Esophagus muscularis mucosa (tissue), 4 donors: ENCODE data around the gene PON1. TPM values are rescaled to one million over a fixed set of nuclear protein-coding genes. Genes with fewer than 3 reads are reported as not detected.

Experiments
- DNase-seq: peaks from one replicate; pipeline ENCODE4 v3.0.0-alpha.2; 2017; ENCODE audit errors: extremely low spot score
- H3K27ac ChIP-seq, 4 donors: fragments of 200-600 bp; sonication (generic); replicated peaks in 1 of 4; 1 replicate in 3 of 4; 2 replicates in 1 of 4; pipeline ENCODE4 v1.5.1; 2016 to 2019; ENCODE audit warnings: mild to moderate bottlenecking in 1 of 4
- H3K27me3 ChIP-seq, 4 donors: fragments of 200-600 bp; sonication (generic); one replicate each; pipeline versions ENCODE4 v1.5.1 to v1.6.0; 2016 to 2019
- H3K36me3 ChIP-seq, 4 donors: fragments of 200-600 bp; sonication (generic); one replicate each; pipeline ENCODE4 v1.5.1; 2016 to 2019
- H3K4me1 ChIP-seq, 4 donors: fragments of 200-600 bp; sonication (generic); one replicate each; pipeline ENCODE4 v1.5.1; 2016 to 2019
- H3K4me3 ChIP-seq, 4 donors: fragments of 200-600 bp; sonication (generic); 1 replicate in 2 of 4; 2 replicates in 2 of 4; pipeline ENCODE4 v1.5.1; 2016 to 2019; ENCODE audit warnings: mild to moderate bottlenecking in 4 of 4, moderate library complexity in 1 of 4
- H3K9me3 ChIP-seq, 4 donors: fragments of 200-600 bp; sonication (generic); 1 replicate in 3 of 4; 2 replicates in 1 of 4; pipeline ENCODE4 v1.5.1; 2016 to 2019
- EP300 ChIP-seq: sonication (generic); formaldehyde crosslinking; IDR thresholded peaks from one replicate; pipeline ENCODE4 v1.6.1; 2017; ENCODE audit warnings: antibody characterized with exemption
- POLR2A ChIP-seq: fragments of 450-650 bp; IDR thresholded peaks from one replicate; pipeline ENCODE4 v1.6.1; 2017; ENCODE audit warnings: antibody characterized with exemption, moderate library complexity, mild to moderate bottlenecking, low read depth
- POLR2AphosphoS5 ChIP-seq, 2 donors: sonication (generic); formaldehyde crosslinking; IDR thresholded peaks; one replicate each; pipeline ENCODE4 v1.6.1; 2017; ENCODE audit warnings: antibody characterized with exemption in 2 of 2
- WGBS: methylation state at CpG from one replicate; pipeline ENCODE4 v1.1.5; 2018; 5-methylcytosine and 5-hydroxymethylcytosine counted together
- intact Hi-C: fragments of 100-400 bp; cut with DNase I; formaldehyde crosslinking; loops from one replicate; pipeline ENCODE4 v1.15.1; 2023
- total RNA-seq, 4 donors: library from RNA; depleted of rRNA; stranded (reverse); fragments of >200 nt; gene quantifications; one replicate each; pipeline versions ENCODE4 v1.1.0 to v1.2.1, GENCODE V29; 2016
- TF ChIP-seq, protein P1 (sequence below), 3 experiments: fragments of 200-600 bp in 2 of 3; fragments of 450-650 bp in 1 of 3; sonication (generic) in 2 of 3; IDR thresholded peaks; one replicate each; pipeline ENCODE4 v1.5.1; 2017 to 2019; ENCODE audit warnings: antibody characterized with exemption in 3 of 3, mild to moderate bottlenecking in 2 of 3, moderate library complexity in 1 of 3

PON1 gene
- total RNA-seq, 4 donors from 2014 or later = not detected

DNA sequence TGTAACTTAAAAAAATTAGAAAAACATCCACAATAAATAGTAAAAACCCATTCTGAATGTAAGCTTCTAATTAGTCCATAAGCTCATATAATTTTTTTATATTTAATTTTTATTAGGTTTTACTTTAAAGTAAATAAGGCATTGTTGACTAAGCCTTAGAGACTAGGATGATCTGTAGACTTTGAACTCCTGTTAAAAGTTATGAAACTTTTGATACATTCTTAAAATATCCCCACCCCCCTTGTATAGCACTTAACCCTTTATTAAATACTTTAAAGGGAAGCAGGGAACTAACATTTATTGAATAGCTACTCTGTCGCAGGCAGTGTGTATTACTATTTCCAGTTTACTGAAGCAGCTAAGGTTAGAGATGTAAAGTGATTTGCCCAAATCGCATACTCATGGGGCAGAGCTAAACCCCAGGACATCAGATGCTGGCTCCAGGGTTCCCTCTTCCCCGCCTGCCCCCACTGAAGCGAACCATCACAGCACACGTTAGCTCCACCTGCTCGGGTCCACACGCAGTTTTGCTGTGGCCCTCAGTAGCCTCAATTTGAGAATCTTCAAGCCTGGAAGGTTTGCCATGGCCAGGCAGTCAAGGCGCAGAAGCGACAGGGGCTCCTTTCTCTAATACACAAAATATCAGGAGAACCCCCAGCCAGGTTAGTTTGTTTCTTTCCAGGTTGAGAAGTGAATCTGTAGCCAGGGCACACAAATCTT is 762 bp downstream of the PON1 start:
- H3K36me3 ChIP-seq = no peaks in the 10 kb centered on the region
- H3K27ac ChIP-seq = no peak overlapping the region
- 89% methylated on average over 9 of the region's 9 CpGs for WGBS
- H3K27me3 ChIP-seq = peaks cover 0 to 27% (median 3%) of the 10 kb centered on the region in 4 donors
- intact Hi-C loops = no loop called here
- H3K4me1 ChIP-seq = no peaks in the 10 kb centered on the region
- no peaks in the 10 kb centered on the region for H3K9me3 ChIP-seq
- peak; percentile 70 for DNase-seq
- TF ChIP-seq, protein P1, sequence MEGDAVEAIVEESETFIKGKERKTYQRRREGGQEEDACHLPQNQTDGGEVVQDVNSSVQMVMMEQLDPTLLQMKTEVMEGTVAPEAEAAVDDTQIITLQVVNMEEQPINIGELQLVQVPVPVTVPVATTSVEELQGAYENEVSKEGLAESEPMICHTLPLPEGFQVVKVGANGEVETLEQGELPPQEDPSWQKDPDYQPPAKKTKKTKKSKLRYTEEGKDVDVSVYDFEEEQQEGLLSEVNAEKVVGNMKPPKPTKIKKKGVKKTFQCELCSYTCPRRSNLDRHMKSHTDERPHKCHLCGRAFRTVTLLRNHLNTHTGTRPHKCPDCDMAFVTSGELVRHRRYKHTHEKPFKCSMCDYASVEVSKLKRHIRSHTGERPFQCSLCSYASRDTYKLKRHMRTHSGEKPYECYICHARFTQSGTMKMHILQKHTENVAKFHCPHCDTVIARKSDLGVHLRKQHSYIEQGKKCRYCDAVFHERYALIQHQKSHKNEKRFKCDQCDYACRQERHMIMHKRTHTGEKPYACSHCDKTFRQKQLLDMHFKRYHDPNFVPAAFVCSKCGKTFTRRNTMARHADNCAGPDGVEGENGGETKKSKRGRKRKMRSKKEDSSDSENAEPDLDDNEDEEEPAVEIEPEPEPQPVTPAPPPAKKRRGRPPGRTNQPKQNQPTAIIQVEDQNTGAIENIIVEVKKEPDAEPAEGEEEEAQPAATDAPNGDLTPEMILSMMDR (IDR thresholded peaks at IDR 0.05) = no peak
- TF ChIP-seq POLR2AphosphoS5 (IDR thresholded peaks at IDR 0.05) (no peak), POLR2A (no peak)
- no peak overlapping the region for H3K4me3 ChIP-seq

DNA sequence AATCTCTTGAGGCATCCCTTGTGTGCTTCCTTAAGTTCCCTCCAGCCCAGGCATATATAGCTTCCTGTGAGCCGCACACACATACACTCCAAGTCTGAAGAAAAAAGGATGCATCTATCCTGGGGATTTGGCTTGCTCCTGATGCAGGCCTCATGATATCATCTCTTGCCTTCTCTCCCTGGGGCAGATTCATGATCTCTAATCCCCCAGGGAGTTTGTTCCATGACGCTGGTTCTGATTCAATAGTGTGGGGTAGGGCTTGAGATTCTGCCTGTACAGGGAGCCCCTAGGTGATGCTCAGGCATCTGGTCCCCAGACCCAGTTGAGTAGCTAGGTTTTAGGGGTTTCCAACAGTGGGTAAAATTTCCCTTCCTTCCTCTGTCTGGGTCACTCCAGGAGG is 1.5 kb downstream of the PON1 start:
- no peak for DNase-seq
- Histone ChIP-seq H3K9me3 (no peaks in the 10 kb centered on the region), H3K27ac (no peak overlapping the region), H3K4me3 (no peak overlapping the region), H3K27me3 (peaks cover 0 to 27% (median 3%) of the 10 kb centered on the region in 4 donors), H3K36me3 (no peaks in the 10 kb centered on the region), H3K4me1 (no peaks in the 10 kb centered on the region)
- TF ChIP-seq POLR2A = no peak
- intact Hi-C loops = no loop called here
- WGBS = 77% methylated on average over 2 of the region's 2 CpGs

DNA sequence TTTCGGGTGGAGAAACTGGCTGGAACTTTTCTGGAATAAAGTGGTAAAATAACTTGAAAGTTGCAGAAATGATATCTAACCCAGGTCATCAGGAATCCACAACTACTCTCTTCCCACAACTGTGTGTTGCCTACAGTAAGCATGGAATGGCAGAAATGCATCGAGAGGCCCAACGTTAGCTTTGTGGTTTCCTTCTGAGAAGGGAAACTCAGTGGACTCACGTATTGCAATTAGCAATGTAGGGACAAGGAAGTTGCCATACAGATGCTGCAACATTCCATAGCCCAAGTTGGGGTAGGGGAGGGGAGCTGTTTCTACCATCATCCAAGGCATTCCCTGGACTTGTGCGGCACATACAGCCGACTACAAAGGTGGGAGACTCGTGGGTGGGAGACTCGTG is 1.9 kb downstream of the PON1 start:
- H3K27ac ChIP-seq = no peak overlapping the region
- peak; percentile 79 for DNase-seq
- TF ChIP-seq, protein P1 (IDR thresholded peaks at IDR 0.05) = no peak
- TF ChIP-seq POLR2A (no peak), EP300 (no peak), POLR2AphosphoS5 (IDR thresholded peaks at IDR 0.05) (no peak)
- intact Hi-C loops = no loop called here
- H3K36me3 ChIP-seq = no peaks in the 10 kb centered on the region
- peaks cover 0 to 27% (median 3%) of the 10 kb centered on the region in 4 donors for H3K27me3 ChIP-seq
- WGBS = 79% methylated on average over 8 of the region's 8 CpGs
- no peak overlapping the region for H3K4me3 ChIP-seq
- no peaks in the 10 kb centered on the region for H3K4me1 ChIP-seq
- H3K9me3 ChIP-seq = no peaks in the 10 kb centered on the region

DNA sequence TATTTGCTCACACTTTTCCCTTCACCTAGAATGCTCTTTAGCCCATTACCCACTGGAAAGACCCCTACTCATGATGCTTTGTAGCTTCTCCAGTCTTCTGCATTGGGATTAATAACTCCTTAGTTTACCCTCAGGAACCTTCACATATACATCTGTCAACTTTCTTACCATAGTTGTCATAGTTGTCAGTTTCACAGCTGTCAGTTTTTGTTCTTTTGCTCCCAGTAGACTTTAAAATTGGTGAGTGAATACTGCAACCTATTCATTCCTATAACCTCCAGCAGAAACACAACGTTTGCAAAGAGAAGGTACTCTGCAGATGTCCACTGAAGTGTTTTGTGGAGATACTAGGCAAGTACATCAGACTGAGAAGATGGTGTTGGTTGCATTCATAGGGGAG is 2.6 kb downstream of the PON1 start:
- TF ChIP-seq, protein P1 (IDR thresholded peaks at IDR 0.05) = no peak
- TF ChIP-seq EP300 (no peak), POLR2AphosphoS5 (IDR thresholded peaks at IDR 0.05) (no peak), POLR2A (no peak)
- H3K36me3 ChIP-seq = no peaks in the 10 kb centered on the region
- WGBS = 74% methylated on average over 1 of the region's 1 CpG
- H3K9me3 ChIP-seq = no peaks in the 10 kb centered on the region
- H3K4me3 ChIP-seq = no peak overlapping the region
- no peak overlapping the region for H3K27ac ChIP-seq
- no peaks in the 10 kb centered on the region for H3K4me1 ChIP-seq
- H3K27me3 ChIP-seq = peaks cover 0 to 27% (median 3%) of the 10 kb centered on the region in 4 donors
- intact Hi-C loops = no loop called here
- DNase-seq = no peak

DNA sequence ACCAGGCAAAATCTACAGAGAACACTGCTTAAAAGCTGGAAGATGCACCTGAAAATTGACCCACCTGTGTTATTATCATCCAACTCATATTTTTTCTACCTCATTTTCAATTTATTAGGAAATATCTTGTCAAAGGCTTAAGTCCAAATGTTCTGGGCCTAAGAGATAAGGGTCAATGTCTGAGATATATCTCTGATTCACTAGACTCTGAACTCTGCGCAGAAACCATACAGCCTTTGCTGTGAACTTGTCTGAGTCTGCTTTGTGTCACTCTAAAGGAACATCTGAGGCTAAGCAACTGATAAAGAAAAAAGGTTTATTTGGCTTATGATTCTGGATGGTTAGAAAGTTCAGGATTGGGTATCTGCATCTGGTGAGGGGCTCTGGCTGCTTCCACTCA is 3.7 kb downstream of the PON1 start:
- Histone ChIP-seq H3K9me3 (no peaks in the 10 kb centered on the region), H3K4me3 (no peak overlapping the region), H3K27me3 (peaks cover 0 to 21% (median 1%) of the 10 kb centered on the region in 4 donors), H3K4me1 (no peaks in the 10 kb centered on the region), H3K27ac (no peak overlapping the region), H3K36me3 (no peaks in the 10 kb centered on the region)
- WGBS = 100% methylated on average over 1 of the region's 1 CpG
- DNase-seq = no peak
- intact Hi-C loops = no loop called here
- TF ChIP-seq, protein P1 (IDR thresholded peaks at IDR 0.05) = no peak
- no peak for TF ChIP-seq POLR2A
- TF ChIP-seq POLR2AphosphoS5 (IDR thresholded peaks at IDR 0.05) = no peak
